Parathyroid adenoma (tissue), 2 donors: ENCODE measurements around the gene TADA2B.

ENCODE experiments used
- H2AFZ ChIP-seq: fragments of 300-600 bp; sonication (generic); one replicate; pipeline ENCODE4 v1.7.0; 2017; ENCODE audit warnings: antibody characterized with exemption, mild to moderate bottlenecking
- H3K27ac ChIP-seq: fragments of 300-600 bp; sonication (generic); one replicate; pipeline ENCODE4 v1.7.0; 2017
- H3K27me3 ChIP-seq: fragments of 300-600 bp; sonication (generic); one replicate; pipeline ENCODE4 v1.7.0; 2017; ENCODE audit warnings: low read length; ENCODE audit not compliant: control insufficient read depth, insufficient read depth
- H3K36me3 ChIP-seq: fragments of 300-600 bp; sonication (generic); one replicate; pipeline ENCODE4 v1.7.0; 2017; ENCODE audit warnings: low read length; ENCODE audit not compliant: control insufficient read depth, insufficient read depth
- H3K4me1 ChIP-seq: fragments of 300-600 bp; sonication (generic); one replicate; pipeline ENCODE4 v1.7.0; 2017; ENCODE audit warnings: control low read depth
- H3K4me2 ChIP-seq: fragments of 300-600 bp; sonication (generic); one replicate; pipeline ENCODE4 v1.7.0; 2017; ENCODE audit warnings: low read length
- H3K4me3 ChIP-seq: fragments of 300-600 bp; sonication (generic); one replicate; pipeline ENCODE4 v1.7.0; 2017; ENCODE audit warnings: low read depth, low read length
- H3K79me2 ChIP-seq: fragments of 300-600 bp; sonication (generic); one replicate; pipeline ENCODE4 v1.7.0; 2017; ENCODE audit warnings: control low read depth
- H3K9ac ChIP-seq: fragments of 300-600 bp; sonication (generic); one replicate; pipeline ENCODE4 v1.7.0; 2017; ENCODE audit warnings: mild to moderate bottlenecking
- H3K9me3 ChIP-seq: fragments of 300-600 bp; sonication (generic); one replicate; pipeline ENCODE4 v1.7.0; 2017; ENCODE audit warnings: low read length; ENCODE audit not compliant: control insufficient read depth
- TF ChIP-seq, protein P1 (sequence below): fragments of 300-600 bp; sonication (generic); IDR thresholded peaks from one replicate; pipeline ENCODE4 v1.7.0; 2017; ENCODE audit warnings: antibody characterized with exemption, mild to moderate bottlenecking
- donor health status: primary hyperparathyroidism.

The TADA2B gene

DNA sequence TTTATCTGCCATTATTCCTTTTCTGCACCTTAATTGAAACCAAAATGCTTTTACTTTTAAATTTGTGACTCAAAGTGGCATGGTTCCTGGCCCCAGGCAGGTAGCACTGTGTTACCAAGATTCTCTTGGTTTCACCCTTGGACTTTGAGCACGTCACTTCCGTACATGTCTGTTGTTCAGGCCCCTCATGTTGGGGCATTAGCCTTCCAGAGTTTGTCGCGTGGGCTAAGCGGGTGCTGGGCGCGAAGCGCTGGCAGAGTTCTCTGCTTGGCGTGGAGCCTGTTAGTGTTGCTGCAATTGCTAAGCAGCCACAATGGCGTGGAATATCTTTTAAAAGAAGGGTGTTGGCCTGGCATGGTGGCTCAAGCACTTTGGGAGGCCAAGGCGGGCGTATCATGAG is 14.0 kb upstream of the TADA2B start:
- no peaks in the 10 kb centered on the region for H3K27me3 ChIP-seq
- no peak overlapping the region for H2AFZ ChIP-seq
- H3K4me3 ChIP-seq, result no peak overlapping the region
- no peaks in the 10 kb centered on the region for H3K4me1 ChIP-seq
- H3K4me2 ChIP-seq, result no peak overlapping the region
- H3K36me3 ChIP-seq, result no peaks in the 10 kb centered on the region
- H3K27ac ChIP-seq, result no peak overlapping the region
- TF ChIP-seq, protein P1, sequence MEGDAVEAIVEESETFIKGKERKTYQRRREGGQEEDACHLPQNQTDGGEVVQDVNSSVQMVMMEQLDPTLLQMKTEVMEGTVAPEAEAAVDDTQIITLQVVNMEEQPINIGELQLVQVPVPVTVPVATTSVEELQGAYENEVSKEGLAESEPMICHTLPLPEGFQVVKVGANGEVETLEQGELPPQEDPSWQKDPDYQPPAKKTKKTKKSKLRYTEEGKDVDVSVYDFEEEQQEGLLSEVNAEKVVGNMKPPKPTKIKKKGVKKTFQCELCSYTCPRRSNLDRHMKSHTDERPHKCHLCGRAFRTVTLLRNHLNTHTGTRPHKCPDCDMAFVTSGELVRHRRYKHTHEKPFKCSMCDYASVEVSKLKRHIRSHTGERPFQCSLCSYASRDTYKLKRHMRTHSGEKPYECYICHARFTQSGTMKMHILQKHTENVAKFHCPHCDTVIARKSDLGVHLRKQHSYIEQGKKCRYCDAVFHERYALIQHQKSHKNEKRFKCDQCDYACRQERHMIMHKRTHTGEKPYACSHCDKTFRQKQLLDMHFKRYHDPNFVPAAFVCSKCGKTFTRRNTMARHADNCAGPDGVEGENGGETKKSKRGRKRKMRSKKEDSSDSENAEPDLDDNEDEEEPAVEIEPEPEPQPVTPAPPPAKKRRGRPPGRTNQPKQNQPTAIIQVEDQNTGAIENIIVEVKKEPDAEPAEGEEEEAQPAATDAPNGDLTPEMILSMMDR, result no peak
- H3K79me2 ChIP-seq, result no peaks in the 10 kb centered on the region
- H3K9me3 ChIP-seq, result no peaks in the 10 kb centered on the region
- no peak overlapping the region for H3K9ac ChIP-seq

DNA sequence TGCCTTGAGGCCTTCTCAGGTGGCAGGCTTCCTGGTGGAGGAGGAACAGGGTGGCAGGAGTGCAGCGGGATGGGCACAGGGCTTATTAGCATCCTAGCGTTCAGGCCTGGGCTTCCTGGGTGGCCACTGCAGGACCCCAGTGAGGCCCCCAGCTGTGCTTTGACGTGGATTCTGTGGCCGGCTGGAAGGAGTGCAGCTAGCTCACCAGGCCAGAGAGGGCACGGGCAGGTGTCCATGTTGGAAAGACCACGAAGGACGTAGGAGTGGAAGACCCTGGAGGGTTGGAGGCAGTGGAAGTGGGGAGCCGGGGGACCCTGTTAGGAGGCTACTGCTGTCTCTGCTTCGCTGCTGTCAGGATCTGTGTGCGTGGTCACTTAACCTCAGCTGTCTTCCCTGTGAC is 13.3 kb upstream of the TADA2B start:
- no peaks in the 10 kb centered on the region for H3K36me3 ChIP-seq

DNA sequence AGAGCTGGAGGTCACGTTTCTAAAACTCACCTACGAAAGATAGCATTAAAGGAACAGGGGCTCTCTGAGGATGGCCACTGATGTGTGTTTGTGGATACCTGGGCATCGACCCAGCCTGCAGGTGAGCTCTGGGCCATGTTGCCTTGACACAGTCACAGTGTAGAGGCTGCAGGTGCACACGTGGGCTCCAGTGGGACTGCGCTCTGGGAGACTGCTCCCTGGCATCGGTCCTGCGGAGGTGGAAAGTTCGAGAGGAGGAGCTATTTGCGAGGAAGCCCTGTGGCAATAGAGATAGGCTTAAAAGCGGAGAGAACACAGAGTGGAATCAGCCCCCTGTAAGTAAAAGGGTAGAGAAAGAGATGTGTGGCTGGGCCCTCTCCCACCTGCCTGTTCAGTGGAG is 12.3 kb upstream of the TADA2B start:
- no peak overlapping the region for H3K4me3 ChIP-seq
- TF ChIP-seq, protein P1, result no peak
- no peak overlapping the region for H3K27ac ChIP-seq
- no peaks in the 10 kb centered on the region for H3K36me3 ChIP-seq
- H3K9me3 ChIP-seq, result no peaks in the 10 kb centered on the region
- H3K4me1 ChIP-seq, result no peaks in the 10 kb centered on the region
- no peak overlapping the region for H3K9ac ChIP-seq
- H3K4me2 ChIP-seq, result no peak overlapping the region
- no peaks in the 10 kb centered on the region for H3K27me3 ChIP-seq
- H2AFZ ChIP-seq, result no peak overlapping the region
- H3K79me2 ChIP-seq, result no peaks in the 10 kb centered on the region

More for the DNA sequence above, 13.3 kb upstream of the TADA2B start:
- Histone ChIP-seq H3K79me2 (no peaks in the 10 kb centered on the region), H3K27ac (no peak overlapping the region), H3K27me3 (no peaks in the 10 kb centered on the region), H3K4me2 (no peak overlapping the region), H3K9ac (no peak overlapping the region), H3K4me3 (no peak overlapping the region), H3K9me3 (no peaks in the 10 kb centered on the region), H3K4me1 (no peaks in the 10 kb centered on the region), H2AFZ (no peak overlapping the region)
- TF ChIP-seq, protein P1, result no peak

DNA sequence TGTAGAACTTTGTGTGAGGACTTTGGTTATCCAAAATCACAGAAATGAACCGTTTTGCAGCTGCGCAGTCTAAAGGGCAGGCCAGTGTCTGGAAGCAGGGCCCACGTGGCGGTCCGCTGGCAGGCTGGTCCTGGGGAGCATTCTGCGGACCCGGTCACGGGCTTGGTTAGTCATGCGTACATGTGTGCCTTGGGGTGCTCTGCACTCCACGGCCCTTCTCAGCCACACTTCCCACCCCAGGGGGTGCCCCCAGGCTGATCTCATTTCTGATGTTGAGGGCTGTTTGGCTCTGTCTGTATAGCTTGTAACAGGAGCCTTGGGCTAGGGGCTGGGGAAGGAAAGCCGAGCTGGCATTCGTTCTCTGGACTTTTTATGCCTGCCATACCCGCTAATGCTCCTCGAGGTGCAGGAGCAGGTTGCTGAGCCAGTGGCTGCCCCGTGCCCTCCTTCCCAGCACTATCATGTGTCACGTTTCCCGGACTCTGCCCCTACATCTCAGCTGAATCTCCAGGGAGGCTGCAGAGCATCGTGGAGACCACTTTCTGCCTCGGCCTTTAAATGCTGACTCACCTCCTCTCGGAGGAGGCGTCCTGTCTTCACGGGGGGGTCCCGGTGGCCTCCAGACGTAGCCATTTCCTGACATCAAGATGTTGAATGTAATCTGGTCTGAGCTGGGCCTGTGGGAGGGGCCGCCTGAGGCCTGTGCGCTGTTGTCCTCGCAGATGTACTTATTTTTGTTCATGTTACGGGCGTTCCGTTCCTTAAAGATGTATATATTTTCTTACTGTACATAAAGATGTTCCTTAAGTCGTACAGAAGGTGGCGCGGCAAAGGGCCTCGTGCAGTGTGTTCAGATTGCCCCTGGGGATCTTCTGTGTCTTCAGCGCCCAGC is 11.4 kb upstream of the TADA2B start:
- TF ChIP-seq, protein P1, result no peak
- no peak overlapping the region for H3K4me3 ChIP-seq
- no peaks in the 10 kb centered on the region for H3K36me3 ChIP-seq
- no peak overlapping the region for H3K4me2 ChIP-seq
- no peaks in the 10 kb centered on the region for H3K79me2 ChIP-seq
- H3K27ac ChIP-seq, result no peak overlapping the region
- H3K4me1 ChIP-seq, result no peaks in the 10 kb centered on the region
- no peaks in the 10 kb centered on the region for H3K27me3 ChIP-seq
- H3K9ac ChIP-seq, result no peak overlapping the region
- H3K9me3 ChIP-seq, result no peaks in the 10 kb centered on the region
- no peak overlapping the region for H2AFZ ChIP-seq

DNA sequence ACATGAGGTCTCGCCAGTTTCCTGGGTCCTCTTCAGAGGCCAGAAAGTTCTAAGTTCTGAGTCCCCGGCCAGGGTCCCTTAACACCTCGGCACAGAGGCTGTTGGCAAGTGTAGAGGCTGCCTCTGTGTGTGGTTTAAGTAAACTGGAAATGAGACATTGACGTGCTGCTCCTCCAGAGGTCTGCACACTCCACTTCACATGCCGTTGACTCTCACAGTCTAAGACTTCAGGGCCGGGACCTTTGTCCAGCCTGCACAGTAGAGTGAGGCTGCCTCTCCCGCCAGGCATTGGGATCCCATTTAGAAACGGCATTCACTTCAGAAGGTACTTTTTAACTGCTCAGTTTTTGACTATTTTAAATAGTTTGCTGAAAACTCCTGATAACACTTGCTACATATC is 10.6 kb upstream of the TADA2B start:
- Histone ChIP-seq H3K36me3 (no peaks in the 10 kb centered on the region), H3K4me2 (no peak overlapping the region), H3K4me3 (no peak overlapping the region), H3K4me1 (no peaks in the 10 kb centered on the region), H3K79me2 (no peaks in the 10 kb centered on the region), H3K27ac (no peak overlapping the region), H3K27me3 (no peaks in the 10 kb centered on the region), H2AFZ (no peak overlapping the region), H3K9ac (no peak overlapping the region), H3K9me3 (no peaks in the 10 kb centered on the region)
- TF ChIP-seq, protein P1, result no peak
